Measurements from ENCODE around the gene IGFBP2. TPM values are rescaled to one million over a fixed set of nuclear protein-coding genes. Genes with fewer than 3 reads are reported as not detected.

IGFBP2 gene
- total and polyA plus RNA-seq, 2 of the 8 experiments (the other 6 are each of a cell fraction or from before 2014, with no cell fraction given) = 326 to 782 TPM

DNA sequence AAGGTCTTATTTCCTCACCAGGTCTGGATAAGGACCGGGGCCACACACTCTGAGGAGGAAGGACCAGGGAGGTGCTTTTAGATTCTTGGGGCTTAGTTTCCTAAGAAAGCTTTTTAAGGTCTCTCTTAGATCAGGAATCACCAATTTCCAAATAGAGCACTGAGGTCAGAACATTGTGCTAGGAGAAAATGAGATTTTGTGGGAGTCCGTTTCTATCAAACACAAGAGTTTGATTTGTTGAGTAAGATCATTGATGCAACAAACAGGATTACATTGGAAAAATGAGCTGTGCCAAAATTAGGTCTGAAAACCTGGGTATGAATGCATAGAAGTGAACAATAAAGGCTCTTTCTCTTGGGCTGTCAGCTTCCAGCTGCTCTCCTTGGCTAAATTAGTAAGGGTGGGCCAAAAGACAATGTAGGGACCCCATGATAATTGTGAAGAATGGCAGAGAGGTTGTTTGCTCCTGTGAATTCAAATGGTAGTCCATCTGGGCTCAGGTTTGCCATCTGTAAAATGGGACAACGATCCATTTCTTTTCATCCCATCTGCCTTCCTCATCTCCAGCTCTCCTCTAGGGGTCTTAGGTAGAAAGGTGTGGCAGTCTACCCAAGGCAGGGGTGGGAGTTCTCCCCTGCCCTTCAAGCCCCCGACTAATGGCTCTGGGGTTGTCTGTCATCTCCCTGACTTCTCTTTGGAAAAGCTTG lies 20.0 kb downstream of the IGFBP2 start:
- Histone ChIP-seq H3K23me2 (ENCODE audit: low read depth, low read length) (no peaks in the 10 kb centered on the region), H3K4me2 (ENCODE audit: insufficient read depth in 1 of 2, low read depth in 2 of 2, low read length in 2 of 2) (no peak overlapping the region), H3K4me1 (replicated peaks in 1 of 4; ENCODE audit: control insufficient read depth in 3 of 4, insufficient read depth in 4 of 4, low read length in 3 of 4) (peaks cover 2 to 13% (median 5%) of the 10 kb centered on the region in 4 experiments), H4K91ac (replicated peaks; ENCODE audit: insufficient read length, low read length) (no peak overlapping the region), H2BK120ac (replicated peaks; ENCODE audit: low read depth, low read length) (no peak overlapping the region), H4K8ac (ENCODE audit: extremely low read depth, insufficient read depth, low read length) (no peak overlapping the region), H2BK5ac (ENCODE audit: low read depth, low read length) (no peak overlapping the region), H3K79me1 (ENCODE audit: low read depth, low read length) (peaks cover 23% of the 10 kb centered on the region), H2AFZ (ENCODE audit: low read length) (no peak overlapping the region), H2BK15ac (ENCODE audit: low read length) (no peak overlapping the region), H3K23ac (ENCODE audit: insufficient read length) (no peak overlapping the region), H2BK12ac (ENCODE audit: low read depth, low read length) (no peak overlapping the region), H4K5ac (ENCODE audit: insufficient read length, low read depth, low read length) (no peak overlapping the region), H3K36me3 (ENCODE audit: control insufficient read depth in 2 of 4, insufficient read depth in 4 of 4, low read length in 3 of 4) (peaks cover 3 to 7% (median 4%) of the 10 kb centered on the region in 4 experiments; a peak in 2 of 8 replicates), H3K27me3 (replicated peaks in 1 of 4; ENCODE audit: control insufficient read depth in 3 of 4, extremely low read depth in 1 of 4, insufficient read depth in 3 of 4, low read length in 3 of 4) (no peaks in the 10 kb centered on the region), H3K14ac (ENCODE audit: insufficient read length) (no peak overlapping the region), H3K79me2 (ENCODE audit: control insufficient read depth in 1 of 2, insufficient read depth in 2 of 2, low read length in 2 of 2) (peaks cover 6 to 93% of the 10 kb centered on the region in 2 experiments), H3K4me3 (ENCODE audit: extremely low read depth in 1 of 4, insufficient read depth in 2 of 4, low read depth in 3 of 4, low read length in 4 of 4) (no peak overlapping the region), H3K9me3 (ENCODE audit: insufficient read depth in 2 of 2, low read depth in 1 of 2, low read length in 1 of 2) (no peaks in the 10 kb centered on the region), H4K20me1 (replicated peaks in 1 of 2; ENCODE audit: control insufficient read depth in 1 of 2, insufficient read depth in 2 of 2, low read length in 2 of 2) (peaks cover 19 to 23% of the 10 kb centered on the region in 2 experiments), H3K9ac (replicated peaks in 1 of 4; ENCODE audit: extremely low read depth in 1 of 4, low read depth in 3 of 4, low read length in 3 of 4) (no peak overlapping the region), H3K56ac (replicated peaks; ENCODE audit: insufficient read length, low read depth, low read length) (no peak overlapping the region), H2BK20ac (ENCODE audit: low read length) (no peak overlapping the region), H3K27ac (ENCODE audit: low read depth, low read length) (no peak overlapping the region), H3K4ac (replicated peaks; ENCODE audit: insufficient read length, low read depth, low read length) (no peak overlapping the region), H3K18ac (ENCODE audit: extremely low read depth, low read length) (no peak overlapping the region), H2AK5ac (ENCODE audit: low read depth, low read length) (no peak overlapping the region)
- WGBS, 2 experiments (ENCODE audit: extremely low coverage in 1 of 2, insufficient coverage in 1 of 2, insufficient read length in 1 of 2, insufficient replicate concordance in 2 of 2, low coverage in 1 of 2, low lambda C conversion rate in 2 of 2, missing lambda C conversion rate in 1 of 2) = 91% methylated on average over 4 of the region's 4 CpGs; no CpG with 5 or more reads in 1 of the 2 experiments
- FAIRE-seq (no peak), DNase-seq (ENCODE audit: low read depth in 1 of 2, low spot score in 2 of 2) (no peak)
- no peak for TF ChIP-seq NANOG (IDR thresholded peaks at IDR 0.05; ENCODE audit: insufficient read depth, low read depth, low read length, poor library complexity, severe bottlenecking)
- TF ChIP-seq, protein P1, sequence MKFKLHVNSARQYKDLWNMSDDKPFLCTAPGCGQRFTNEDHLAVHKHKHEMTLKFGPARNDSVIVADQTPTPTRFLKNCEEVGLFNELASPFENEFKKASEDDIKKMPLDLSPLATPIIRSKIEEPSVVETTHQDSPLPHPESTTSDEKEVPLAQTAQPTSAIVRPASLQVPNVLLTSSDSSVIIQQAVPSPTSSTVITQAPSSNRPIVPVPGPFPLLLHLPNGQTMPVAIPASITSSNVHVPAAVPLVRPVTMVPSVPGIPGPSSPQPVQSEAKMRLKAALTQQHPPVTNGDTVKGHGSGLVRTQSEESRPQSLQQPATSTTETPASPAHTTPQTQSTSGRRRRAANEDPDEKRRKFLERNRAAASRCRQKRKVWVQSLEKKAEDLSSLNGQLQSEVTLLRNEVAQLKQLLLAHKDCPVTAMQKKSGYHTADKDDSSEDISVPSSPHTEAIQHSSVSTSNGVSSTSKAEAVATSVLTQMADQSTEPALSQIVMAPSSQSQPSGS (IDR thresholded peaks at IDR 0.05; ENCODE audit: low read length) = no peak
- no peak for TF ChIP-seq ASH2L (IDR thresholded peaks at IDR 0.05; ENCODE audit: low read length)
- no peak for TF ChIP-seq CHD2 (IDR thresholded peaks at IDR 0.05; ENCODE audit: low read length)
- no peak for TF ChIP-seq TAF1 (IDR thresholded peaks at IDR 0.05; ENCODE audit: low read depth, low read length)
- no peak for TF ChIP-seq POLR2AphosphoS5 (IDR thresholded peaks at IDR 0.05; ENCODE audit: low read depth, low read length)
- no peak for TF ChIP-seq TCF12 (IDR thresholded peaks at IDR 0.05; ENCODE audit: low read depth, low read length)
- TF ChIP-seq CTBP2 (IDR thresholded peaks at IDR 0.05; ENCODE audit: borderline replicate concordance, insufficient read depth, insufficient read length, low read length) = no peak
- TF ChIP-seq BRCA1 (IDR thresholded peaks at IDR 0.05; ENCODE audit: low read depth, low read length) = no peak
- no peak for TF ChIP-seq SIRT6 (IDR thresholded peaks at IDR 0.05; ENCODE audit: low read length)
- TF ChIP-seq EP300 (IDR thresholded peaks at IDR 0.05; ENCODE audit: borderline replicate concordance in 1 of 2, low read depth in 2 of 2, low read length in 2 of 2) = no peak
- ChIA-PET POLR2A (ENCODE audit: partially characterized antibody) (interaction anchor here (0.6 to 1.8 kb wide), 6 partner anchors 9 to 152 kb away, joined by 3 to 7 read pairs (median 4); no protein-coding TSS in a partner anchor), CTCF (ENCODE audit: partially characterized antibody) (interaction anchor here (1.0 to 20.6 kb wide), 9 partner anchors 10 to 135 kb away, joined by 3 to 251 read pairs (median 3); no protein-coding TSS in a partner anchor)

All from H1 (cell line).